Uterus (tissue), 4 donors: ENCODE data around the gene ATXN10. TPM values are rescaled to one million over a fixed set of nuclear protein-coding genes. Genes with fewer than 3 reads are reported as not detected.

Source experiments
- DNase-seq, 2 donors: peaks; one replicate each; pipeline ENCODE4 v3.0.0-alpha.2; 2019 to 2020
- H3K27ac ChIP-seq, 2 donors: fragments of 200-600 bp; sonication (generic); 1 replicate in 1 of 2; 2 replicates in 1 of 2; pipeline ENCODE4 v1.5.1; 2016 to 2018
- H3K27me3 ChIP-seq, 2 donors: fragments of 200-600 bp; sonication (generic); one replicate each; pipeline ENCODE4 v1.5.1; 2018 to 2019; ENCODE audit warnings: control low read depth in 1 of 2
- H3K36me3 ChIP-seq, 2 donors: fragments of 200-600 bp; sonication (generic); one replicate each; pipeline ENCODE4 v1.5.1; 2019; ENCODE audit warnings: control low read depth in 1 of 2
- H3K4me1 ChIP-seq, 2 donors: fragments of 200-600 bp; sonication (generic); one replicate each; pipeline ENCODE4 v1.5.1; 2018 to 2019; ENCODE audit warnings: control low read depth in 1 of 2
- H3K4me3 ChIP-seq, 2 donors: fragments of 200-600 bp; sonication (generic); 1 replicate in 1 of 2; 2 replicates in 1 of 2; pipeline ENCODE4 v1.5.1; 2018 to 2019; ENCODE audit warnings: mild to moderate bottlenecking in 1 of 2
- H3K9me3 ChIP-seq, 2 donors: fragments of 200-600 bp; sonication (generic); one replicate each; pipeline ENCODE4 v1.5.1; 2019; ENCODE audit warnings: control low read depth in 1 of 2
- POLR2A ChIP-seq, 2 donors: fragments of 450-650 bp; IDR thresholded peaks; one replicate each; pipeline ENCODE4 v1.6.1; 2016; ENCODE audit warnings: antibody characterized with exemption in 2 of 2, mild to moderate bottlenecking in 1 of 2, moderate library complexity in 1 of 2
- intact Hi-C: fragments of 100-400 bp; cut with DNase I; formaldehyde crosslinking; loops from one replicate; pipeline ENCODE4 v1.15.1; 2023; ENCODE audit warnings: low total_unique reads
- total RNA-seq, 4 donors: library from RNA; depleted of rRNA in 3 of 4; stranded (reverse); fragments of >200 nt in 3 of 4; gene quantifications; one replicate each; pipeline versions ENCODE4 v1.1.0 to v1.2.4, GENCODE V29; 2014 to 2023
- TF ChIP-seq, protein P1 (sequence below), 4 experiments: fragments of 200-600 bp in 2 of 4; fragments of 450-650 bp in 2 of 4; sonication (generic) in 2 of 4; IDR thresholded peaks; one replicate each; pipeline ENCODE4 v1.5.1; 2016 to 2019; ENCODE audit warnings: antibody characterized with exemption in 4 of 4, mild to moderate bottlenecking in 2 of 4, moderate library complexity in 1 of 4
- donor health status: DM: yes; HTN: yes; CAD: no.

ATXN10 gene
- total RNA-seq, 4 donors from 2014 or later: 251 to 258 (median 253) TPM

DNA sequence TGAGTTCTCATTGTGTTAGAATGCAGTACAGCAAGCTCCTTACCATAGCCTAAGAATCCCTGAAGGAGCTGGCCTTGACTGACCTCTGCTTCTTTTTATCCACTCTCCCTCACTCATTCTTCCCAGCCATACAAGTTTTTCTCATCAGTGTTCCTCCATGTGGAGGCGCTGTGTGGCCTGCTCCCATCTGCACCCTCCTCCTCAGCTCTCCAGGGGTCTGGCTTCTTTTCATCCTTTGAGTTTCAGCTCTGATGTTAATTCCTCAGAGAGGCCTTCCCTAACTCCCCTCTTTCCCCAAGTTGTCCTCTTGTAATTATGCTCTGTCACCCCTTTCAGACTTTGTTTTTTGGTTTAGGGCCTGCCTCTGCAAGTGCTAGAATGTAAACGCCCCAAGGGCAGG lies 160.5 kb downstream of the ATXN10 start:
- no peak for TF ChIP-seq POLR2A (IDR thresholded peaks at IDR 0.05)
- TF ChIP-seq, protein P1, sequence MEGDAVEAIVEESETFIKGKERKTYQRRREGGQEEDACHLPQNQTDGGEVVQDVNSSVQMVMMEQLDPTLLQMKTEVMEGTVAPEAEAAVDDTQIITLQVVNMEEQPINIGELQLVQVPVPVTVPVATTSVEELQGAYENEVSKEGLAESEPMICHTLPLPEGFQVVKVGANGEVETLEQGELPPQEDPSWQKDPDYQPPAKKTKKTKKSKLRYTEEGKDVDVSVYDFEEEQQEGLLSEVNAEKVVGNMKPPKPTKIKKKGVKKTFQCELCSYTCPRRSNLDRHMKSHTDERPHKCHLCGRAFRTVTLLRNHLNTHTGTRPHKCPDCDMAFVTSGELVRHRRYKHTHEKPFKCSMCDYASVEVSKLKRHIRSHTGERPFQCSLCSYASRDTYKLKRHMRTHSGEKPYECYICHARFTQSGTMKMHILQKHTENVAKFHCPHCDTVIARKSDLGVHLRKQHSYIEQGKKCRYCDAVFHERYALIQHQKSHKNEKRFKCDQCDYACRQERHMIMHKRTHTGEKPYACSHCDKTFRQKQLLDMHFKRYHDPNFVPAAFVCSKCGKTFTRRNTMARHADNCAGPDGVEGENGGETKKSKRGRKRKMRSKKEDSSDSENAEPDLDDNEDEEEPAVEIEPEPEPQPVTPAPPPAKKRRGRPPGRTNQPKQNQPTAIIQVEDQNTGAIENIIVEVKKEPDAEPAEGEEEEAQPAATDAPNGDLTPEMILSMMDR (IDR thresholded peaks at IDR 0.05): no peak
- Histone ChIP-seq H3K4me3 (no peak overlapping the region), H3K36me3 (no peaks in the 10 kb centered on the region), H3K9me3 (no peaks in the 10 kb centered on the region), H3K27me3 (no peaks in the 10 kb centered on the region), H3K4me1 (no peaks in the 10 kb centered on the region), H3K27ac (no peak overlapping the region)
- no peak for DNase-seq
- intact Hi-C loops: no loop called here

DNA sequence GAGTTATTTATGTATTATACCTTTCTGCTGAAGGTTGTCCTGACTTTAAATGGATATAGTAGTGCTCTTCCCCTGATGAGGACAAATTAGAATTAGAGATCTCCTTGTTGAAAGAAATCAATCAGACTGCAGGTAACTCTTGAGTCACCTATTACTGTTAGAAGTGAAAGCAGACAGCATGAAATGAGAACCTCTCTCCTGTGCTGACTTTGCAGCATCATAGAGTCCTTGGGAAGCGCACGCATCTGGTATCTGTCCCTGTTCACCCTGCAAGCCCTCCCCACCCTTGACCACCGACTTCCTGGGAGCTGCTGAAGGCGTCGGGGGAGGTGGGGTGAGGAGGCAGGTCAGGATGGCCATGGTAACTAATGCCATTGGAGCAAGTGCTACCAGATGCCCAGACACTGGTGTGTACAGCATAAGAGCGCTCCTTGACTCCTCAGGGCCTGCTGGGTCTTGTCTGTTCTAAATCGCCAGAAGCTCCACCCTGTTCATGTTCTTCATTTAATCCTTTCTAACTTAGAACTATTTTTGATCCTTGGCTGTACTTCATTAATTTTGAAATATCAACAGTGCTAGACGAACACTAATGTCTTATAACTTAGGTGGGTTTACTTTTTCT lies 161.4 kb downstream of the ATXN10 start:
- intact Hi-C loops: no loop called here
- no peaks in the 10 kb centered on the region for H3K4me1 ChIP-seq
- no peaks in the 10 kb centered on the region for H3K36me3 ChIP-seq
- H3K4me3 ChIP-seq: no peak overlapping the region
- TF ChIP-seq, protein P1 (IDR thresholded peaks at IDR 0.05): no peak
- TF ChIP-seq POLR2A (IDR thresholded peaks at IDR 0.05): no peak
- no peaks in the 10 kb centered on the region for H3K9me3 ChIP-seq
- H3K27ac ChIP-seq: no peak overlapping the region
- no peak for DNase-seq
- H3K27me3 ChIP-seq: no peaks in the 10 kb centered on the region

DNA sequence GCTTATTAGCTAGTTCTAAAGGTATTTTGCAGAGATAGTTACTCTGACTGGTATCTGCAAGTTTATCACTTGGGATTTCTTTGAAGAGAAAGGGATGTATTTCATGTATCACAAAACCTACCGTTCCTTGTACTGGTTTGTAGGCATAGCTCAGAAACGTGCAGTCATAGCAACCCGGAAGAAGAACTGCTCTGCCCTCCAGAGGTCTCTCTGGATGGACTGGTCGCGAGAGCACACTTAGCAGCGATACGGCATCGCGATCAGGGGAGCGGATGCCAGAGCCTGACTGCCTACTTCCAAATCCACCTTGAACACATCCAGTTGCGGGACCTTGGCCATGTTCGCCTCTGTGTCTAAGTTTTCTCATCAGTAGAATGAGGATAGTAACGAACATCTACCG lies 162.0 kb downstream of the ATXN10 start:
- Histone ChIP-seq H3K27ac (no peak overlapping the region), H3K4me1 (no peaks in the 10 kb centered on the region), H3K27me3 (no peaks in the 10 kb centered on the region), H3K4me3 (no peak overlapping the region), H3K9me3 (no peaks in the 10 kb centered on the region), H3K36me3 (no peaks in the 10 kb centered on the region)
- intact Hi-C loops: no loop called here
- TF ChIP-seq, protein P1 (IDR thresholded peaks at IDR 0.05): no peak
- TF ChIP-seq POLR2A (IDR thresholded peaks at IDR 0.05): no peak
- DNase-seq: no peak

DNA sequence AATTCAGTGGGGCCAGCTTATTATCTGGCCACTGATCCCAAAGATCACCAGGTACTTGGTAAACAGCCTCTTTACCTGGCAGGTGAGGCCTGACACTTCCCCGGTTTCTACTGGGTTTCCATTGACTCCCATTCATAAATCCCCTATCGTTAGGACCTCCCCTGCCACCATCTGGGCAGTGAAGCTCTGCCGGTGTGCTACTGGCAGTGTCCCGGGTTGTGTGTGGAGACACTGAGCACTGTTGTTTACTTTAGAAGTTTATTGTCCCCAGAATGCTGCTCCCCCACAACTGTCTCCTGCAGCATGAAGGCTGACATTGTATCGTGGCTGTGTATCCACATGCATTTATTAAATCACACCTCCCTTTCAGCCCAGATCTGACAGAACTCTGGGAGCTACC lies 162.6 kb downstream of the ATXN10 start:
- no peak for DNase-seq
- Histone ChIP-seq H3K36me3 (no peaks in the 10 kb centered on the region), H3K27me3 (no peaks in the 10 kb centered on the region), H3K4me1 (no peaks in the 10 kb centered on the region), H3K27ac (no peak overlapping the region), H3K4me3 (no peak overlapping the region), H3K9me3 (no peaks in the 10 kb centered on the region)
- intact Hi-C loops: no loop called here
- TF ChIP-seq, protein P1 (IDR thresholded peaks at IDR 0.05): no peak
- no peak for TF ChIP-seq POLR2A (IDR thresholded peaks at IDR 0.05)

DNA sequence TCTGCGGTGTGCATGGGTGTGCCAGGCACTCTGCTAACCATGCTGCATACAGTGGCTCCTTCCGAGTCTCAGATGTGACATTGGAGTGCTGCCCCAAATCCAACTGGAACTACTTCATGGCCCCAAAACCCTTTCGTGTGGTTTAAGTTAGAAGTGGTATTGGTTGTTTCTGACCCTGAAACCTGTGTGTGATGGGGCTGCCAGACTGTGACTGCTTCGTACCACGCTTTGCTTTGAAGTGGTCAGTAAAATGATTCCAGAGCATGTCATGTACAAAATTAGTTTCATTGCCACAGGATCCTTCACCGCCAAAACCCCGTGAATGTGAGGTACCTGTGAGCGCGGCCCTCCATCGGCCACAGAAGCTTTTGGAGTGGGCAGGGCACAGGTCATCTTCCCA lies 163.2 kb downstream of the ATXN10 start:
- DNase-seq: no peak
- Histone ChIP-seq H3K4me3 (no peak overlapping the region), H3K9me3 (no peaks in the 10 kb centered on the region), H3K27ac (no peak overlapping the region), H3K4me1 (no peaks in the 10 kb centered on the region), H3K36me3 (no peaks in the 10 kb centered on the region), H3K27me3 (no peaks in the 10 kb centered on the region)
- intact Hi-C loops: no loop called here
- no peak for TF ChIP-seq POLR2A (IDR thresholded peaks at IDR 0.05)
- TF ChIP-seq, protein P1 (IDR thresholded peaks at IDR 0.05): no peak
